Fibroblast of skin of left biceps (primary cell): ENCODE measurements around the gene DDX31.
"Not testable (repeated sequence)": the region's sequence is repeated elsewhere in the genome, so short reads cannot be mapped to it uniquely, and the experiment has no call there.

Experiments used
- DNase-seq, 2 experiments: peaks; one replicate each; pipeline ENCODE4 v3.0.0-alpha.2; 2013; ENCODE audit warnings: low read depth in 2 of 2

Gene DDX31

DNA sequence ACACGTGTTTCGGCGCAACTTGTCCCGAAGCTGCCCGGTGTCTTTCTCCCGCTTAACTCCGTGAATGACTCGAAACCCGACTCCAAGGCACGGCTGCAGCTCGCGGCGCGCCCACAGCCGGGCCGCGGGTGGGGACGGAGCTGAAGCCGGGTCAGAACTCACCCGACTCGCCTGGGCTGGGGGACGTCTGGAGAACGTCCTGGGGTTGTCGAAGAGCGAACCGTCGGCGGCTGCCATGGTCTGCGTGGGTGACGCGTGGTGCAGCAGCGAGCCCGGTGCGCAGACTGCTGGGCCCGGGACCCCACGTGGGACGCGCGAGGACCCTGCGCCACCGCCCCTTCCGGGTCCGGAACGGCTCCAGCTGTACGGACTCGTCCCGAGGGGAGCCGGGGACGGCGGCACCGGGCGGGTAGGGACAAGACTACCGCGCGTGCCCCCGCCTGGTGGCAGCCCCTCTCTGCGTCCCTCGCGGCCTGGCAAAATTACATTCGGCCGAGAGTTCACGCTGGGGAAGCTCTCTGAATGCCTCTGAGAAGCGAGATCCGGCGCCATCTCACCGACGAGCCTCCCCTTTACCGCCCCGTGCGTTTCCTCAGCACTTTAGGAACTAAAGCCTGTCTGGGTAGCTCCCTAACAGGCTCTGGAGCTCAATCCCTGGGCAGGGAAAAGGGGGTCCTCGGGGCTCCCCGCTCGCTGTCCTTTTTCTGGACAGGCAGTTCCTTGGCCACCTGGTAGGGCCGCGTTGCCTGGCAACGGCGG, at the start of gene DDX31:
DDX31 (minus strand) TSS at position 286 of the 759 bp plus-strand sequence; CDS start at position 237, 49 bp downstream.
- DNase-seq: peak; percentile 53 to 58

DNA sequence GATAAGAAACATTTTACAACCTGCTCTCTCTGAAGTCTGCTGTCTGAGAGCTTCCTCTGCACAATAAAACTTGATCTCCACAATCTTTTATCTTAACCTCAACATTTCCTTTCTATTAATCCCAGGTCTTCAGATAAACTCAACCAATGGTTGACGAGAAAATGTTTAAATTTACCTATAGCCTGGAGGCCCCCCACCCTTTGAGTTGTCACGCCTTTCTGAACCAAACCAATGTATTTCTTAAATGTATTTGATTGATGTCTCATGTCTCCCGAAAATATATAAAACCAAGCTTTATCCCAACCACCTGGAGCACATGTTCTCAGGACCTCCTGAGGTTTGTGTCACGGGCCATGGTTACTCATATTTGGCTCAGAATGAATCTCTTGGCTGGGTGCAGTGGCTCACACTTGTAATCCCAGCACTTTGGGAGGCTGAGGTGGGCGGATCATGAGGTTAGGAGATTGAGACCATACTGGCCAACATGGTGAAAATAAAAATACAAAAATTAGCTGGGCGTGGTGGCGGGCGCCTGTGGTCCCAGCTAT, 48.7 kb upstream of the DDX31 start:
- DNase-seq: not testable (repeated sequence)

DNA sequence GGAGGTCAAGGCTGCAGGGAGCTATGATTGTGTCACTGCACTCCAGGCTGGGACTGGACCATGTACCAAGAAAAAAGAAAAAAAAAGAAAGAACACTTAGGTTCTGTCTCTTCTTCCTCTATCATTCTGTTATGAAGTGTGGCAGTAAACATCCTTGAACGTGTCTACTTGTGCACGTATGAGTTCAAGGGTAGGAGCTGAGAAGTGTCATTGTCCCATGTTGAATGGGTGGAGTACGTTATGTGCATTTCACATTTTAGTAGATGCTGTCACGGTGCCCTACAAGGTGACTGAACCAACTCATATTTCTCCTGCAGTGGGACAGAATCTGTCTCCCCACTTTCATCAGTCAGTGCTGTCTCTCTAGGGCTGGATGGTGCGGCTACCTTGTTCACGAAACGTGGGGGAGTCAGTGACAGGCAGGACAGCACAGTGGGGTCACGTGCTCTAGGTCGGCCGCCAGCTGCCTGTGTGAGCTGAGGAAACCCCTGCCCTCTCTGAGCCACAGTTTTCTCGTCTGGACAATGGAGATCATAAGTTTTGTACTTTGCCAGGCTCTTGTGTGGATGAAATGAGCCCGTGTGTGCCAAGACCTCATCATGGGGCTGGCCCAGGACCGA, 47.7 kb upstream of the DDX31 start:
- DNase-seq: no peak

GRCh38 chr9:132716007-132716406, 46.2 kb upstream of the DDX31 start:
- DNase-seq: no peak

- DNase-seq: no peak
Observed at GRCh38 chr9:132712753-132713152, 43.0 kb upstream of the DDX31 start.

DNA sequence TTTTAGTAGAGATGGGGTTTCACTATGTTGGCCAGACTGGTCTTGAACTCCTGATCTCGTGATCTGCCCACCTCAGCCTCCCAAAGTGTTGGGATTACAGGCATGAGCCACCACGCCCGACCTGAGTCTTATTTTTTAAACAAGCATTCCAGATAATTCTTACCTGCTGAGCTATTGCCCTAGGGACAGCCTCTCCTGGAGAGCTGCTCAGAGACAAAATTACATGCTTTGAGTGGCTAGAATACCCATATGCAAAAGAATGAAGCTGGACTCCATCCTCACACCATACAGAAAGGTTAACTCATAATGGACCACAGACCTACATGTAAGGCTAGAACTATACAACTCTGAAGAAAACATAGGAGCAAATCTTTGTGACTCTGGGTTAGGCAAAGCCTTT, 42.1 kb upstream of the DDX31 start:
- no peak for DNase-seq

GRCh38 chr9:132711152-132711551, 41.4 kb upstream of the DDX31 start:
- DNase-seq: not testable (repeated sequence)

GRCh38 chr9:132710333-132710732, 40.5 kb upstream of the DDX31 start:
- no peak for DNase-seq

- DNase-seq: no peak
Observed at GRCh38 chr9:132708769-132709430, 39.1 kb upstream of the DDX31 start.

DNA sequence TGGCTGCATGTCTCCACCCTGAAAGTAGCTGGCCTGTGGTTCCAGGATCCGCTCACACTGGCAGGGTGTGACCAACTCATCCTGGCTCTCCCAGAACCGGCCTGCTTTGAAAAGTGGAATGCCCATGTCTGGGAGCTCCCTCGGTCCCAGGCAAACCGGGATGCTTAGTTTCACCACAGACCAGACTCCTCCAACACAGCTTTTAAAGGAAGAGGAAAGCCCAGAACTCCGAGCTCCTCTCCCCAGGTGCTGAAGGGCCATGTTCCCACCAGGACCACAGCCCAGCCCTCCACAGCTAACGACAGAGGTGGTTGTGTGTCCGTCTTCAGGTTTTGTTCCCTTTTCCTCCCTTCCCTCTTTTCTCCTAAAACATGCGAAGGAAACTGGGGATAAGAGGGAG, 38.5 kb upstream of the DDX31 start:
- no peak for DNase-seq

DNA sequence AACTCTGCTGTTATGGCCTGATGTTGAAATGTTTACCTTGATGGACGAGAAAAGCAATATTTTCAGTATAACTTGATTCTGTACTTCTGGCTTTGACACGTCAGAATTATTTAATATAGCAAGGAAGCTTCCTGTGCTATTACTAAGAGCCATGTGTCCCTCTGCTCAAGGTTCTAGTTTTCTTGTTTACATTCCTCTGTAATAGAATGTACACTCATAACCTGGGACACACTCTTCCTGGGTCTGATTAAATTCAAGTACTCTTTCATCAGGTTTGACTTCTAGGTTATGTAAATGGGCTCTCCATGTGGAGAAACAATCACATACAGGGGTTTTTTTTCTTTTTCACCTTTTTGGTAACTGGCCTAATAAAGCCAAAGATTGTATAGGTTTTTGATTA, 33.6 kb upstream of the DDX31 start:
- DNase-seq: no peak

- no peak for DNase-seq
Observed at GRCh38 chr9:132702254-132702653, 32.5 kb upstream of the DDX31 start.

- no peak for DNase-seq
Observed at GRCh38 chr9:132699956-132700355, 30.2 kb upstream of the DDX31 start.

- no peak for DNase-seq
Observed at GRCh38 chr9:132698989-132699388, 29.2 kb upstream of the DDX31 start.

DNA sequence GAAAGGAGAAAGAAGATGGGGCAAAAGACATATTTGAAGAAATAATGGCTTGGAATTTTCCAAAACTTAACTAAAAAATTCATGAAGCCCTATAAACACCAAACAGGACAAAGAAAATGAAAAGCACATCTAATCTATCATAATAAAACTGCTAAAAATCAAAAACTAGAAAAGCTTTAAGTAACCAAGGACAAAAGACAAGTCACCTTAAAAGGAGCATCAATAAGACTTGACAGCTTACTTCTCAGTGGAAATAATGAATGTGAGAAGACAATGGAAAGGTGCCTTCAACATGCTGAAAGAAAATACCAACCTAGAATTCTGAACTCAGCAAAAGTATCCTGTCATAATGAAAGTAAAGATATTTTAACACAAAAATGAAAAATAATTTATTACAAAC, 27.4 kb upstream of the DDX31 start:
- no peak for DNase-seq

- DNase-seq: no peak
Observed at GRCh38 chr9:132694144-132694543, 24.4 kb upstream of the DDX31 start.

DNA sequence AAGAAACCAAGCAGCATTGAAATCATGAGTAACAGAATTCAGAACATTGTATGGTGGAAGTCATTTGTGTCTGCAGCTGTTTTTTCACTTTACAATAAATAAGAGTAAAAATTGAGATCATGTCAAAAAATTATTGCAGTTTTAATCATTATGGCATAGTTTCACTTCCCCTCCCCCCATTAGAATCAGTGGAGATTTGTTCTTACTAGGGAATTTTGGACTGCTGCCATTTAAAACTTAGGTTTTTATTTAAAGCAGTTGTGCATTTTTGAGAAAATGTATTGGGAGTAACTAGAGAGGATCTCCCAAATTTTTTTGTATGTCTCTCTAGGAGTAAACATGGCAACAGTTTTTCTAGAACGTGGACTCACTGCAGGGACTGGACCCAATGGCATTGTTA, 20.9 kb upstream of the DDX31 start:
- peak; percentile 4 to 16 for DNase-seq

GRCh38 chr9:132683873-132684272, 14.1 kb upstream of the DDX31 start:
- no peak for DNase-seq

- DNase-seq: no peak
Observed at GRCh38 chr9:132681561-132681960, 11.8 kb upstream of the DDX31 start.

GRCh38 chr9:132679946-132680625, 10.3 kb upstream of the DDX31 start:
- no peak for DNase-seq

DNA sequence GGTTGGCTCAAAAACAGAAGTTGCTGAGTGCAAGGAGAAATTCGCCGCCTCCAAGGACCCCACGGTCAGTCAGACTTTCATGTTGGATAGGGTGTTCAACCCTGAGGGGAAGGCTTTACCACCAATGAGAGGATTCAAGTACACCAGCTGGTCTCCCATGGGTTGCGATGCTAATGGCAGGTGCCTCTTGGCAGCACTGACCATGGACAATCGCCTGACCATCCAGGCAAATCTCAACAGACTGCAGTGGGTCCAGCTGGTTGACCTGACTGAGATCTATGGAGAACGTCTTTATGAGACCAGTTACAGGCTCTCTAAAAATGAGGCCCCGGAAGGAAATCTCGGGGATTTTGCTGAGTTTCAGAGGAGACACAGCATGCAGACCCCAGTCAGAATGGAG, 8.2 kb upstream of the DDX31 start:
- no peak for DNase-seq

GRCh38 chr9:132674485-132674884, 4.7 kb upstream of the DDX31 start:
- no peak for DNase-seq
